GM23338 (cell line): ENCODE data around the gene THOC7. TPM values are rescaled to one million over a fixed set of nuclear protein-coding genes. Genes with fewer than 3 reads are reported as not detected.

ENCODE experiments used
- CREB1 ChIP-seq: fragments of 250-450 bp; sonication (Bioruptor Pico); IDR thresholded peaks from 2 replicates; pipeline ENCODE4 v1.5.0; 2020; ENCODE audit warnings: low read depth, mild to moderate bottlenecking, moderate library complexity
- ETS1 ChIP-seq: IDR thresholded peaks from 2 replicates; pipeline ENCODE4 v1.6.1; 2016; ENCODE audit warnings: antibody characterized with exemption
- EZH2 ChIP-seq: fragments of 200-600 bp; sonication (generic); IDR thresholded peaks from one replicate; pipeline ENCODE4 v1.8.0; 2017; ENCODE audit warnings: antibody characterized with exemption, mild to moderate bottlenecking, low read depth; ENCODE audit not compliant: unreplicated experiment
- JUNB ChIP-seq: IDR thresholded peaks from one replicate; pipeline ENCODE4 v1.6.1; 2016; ENCODE audit warnings: antibody characterized with exemption; ENCODE audit not compliant: unreplicated experiment
- NANOG ChIP-seq: IDR thresholded peaks from 2 replicates; pipeline ENCODE4 v1.6.1; 2016; ENCODE audit warnings: antibody characterized with exemption, borderline replicate concordance
- POLR2AphosphoS5 ChIP-seq: IDR thresholded peaks from 2 replicates; pipeline ENCODE4 v1.6.1; 2016; ENCODE audit warnings: antibody characterized with exemption, low read depth
- REST ChIP-seq: IDR thresholded peaks from one replicate; pipeline ENCODE4 v1.6.1; 2018; ENCODE audit warnings: antibody characterized with exemption; ENCODE audit not compliant: unreplicated experiment
- ZNF114 ChIP-seq: fragments of 250-450 bp; sonication (Bioruptor Pico); IDR thresholded peaks from 2 replicates; pipeline ENCODE4 v1.5.0; 2020; ENCODE audit warnings: mild to moderate bottlenecking, moderate library complexity
- ZNF462 ChIP-seq: fragments of 250-450 bp; sonication (Bioruptor Pico); IDR thresholded peaks from 2 replicates; pipeline ENCODE4 v1.5.0; 2020; ENCODE audit warnings: mild to moderate bottlenecking, moderate library complexity
- polyA plus RNA-seq: library from polyadenylated mRNA; unstranded; fragments of >200 nt; fragmentation: Nextera tagmentation; extraction: Ambion mirVana; gene quantifications from 2 replicates; pipeline ENCODE4 v1.2.1, GENCODE V29; 2016
- total RNA-seq: library from RNA; depleted of rRNA; stranded (reverse); fragments of >200 nt; shearing (Covaris generic); gene quantifications from 2 replicates; pipeline ENCODE4 v1.2.3, GENCODE V29; 2014

The THOC7 gene
- total and polyA plus RNA-seq, 2 experiments from 2014 or later, result 53.9 to 166 TPM

- TF ChIP-seq ZNF462 (CRISPR knock-in tag), result no peak
- no peak for TF ChIP-seq ETS1
- no peak for TF ChIP-seq EZH2
- TF ChIP-seq ZNF114 (CRISPR knock-in tag), result no peak
- no peak; the same call in 1 of the 2 replicates for TF ChIP-seq CREB1 (CRISPR knock-in tag)
- no peak for TF ChIP-seq NANOG
- TF ChIP-seq POLR2AphosphoS5, result no peak
- no peak for TF ChIP-seq JUNB
- no peak for TF ChIP-seq REST
Measured at GRCh38 chr3:63912768-63913588, 49.4 kb upstream of the THOC7 start (continued).
